Smooth muscle cell (in vitro differentiated cells): Measurements from ENCODE around the gene FEZF2. TPM values are rescaled to one million over a fixed set of nuclear protein-coding genes. Genes with fewer than 3 reads are reported as not detected.

ENCODE experiments used
- DNase-seq: peaks from one replicate; lab custom pipeline; 2025; ENCODE audit not compliant: unreplicated experiment; lab: John Stamatoyannopoulos, UW
- H2AFZ ChIP-seq: fragments of 200-600 bp; sonication (generic); 2 replicates; pipeline ENCODE4 v1.6.0; 2016; ENCODE audit warnings: antibody characterized with exemption, low read depth, mild to moderate bottlenecking
- H3F3A ChIP-seq: fragments of 200-600 bp; sonication (generic); 2 replicates; pipeline ENCODE4 v1.6.0; 2017; ENCODE audit warnings: antibody characterized with exemption, low read depth
- H3K27ac ChIP-seq: fragments of 200-600 bp; sonication (generic); 2 replicates; pipeline ENCODE4 v1.5.1; 2016; ENCODE audit warnings: low read depth, mild to moderate bottlenecking
- H3K27me3 ChIP-seq: fragments of 200-600 bp; sonication (generic); 2 replicates; pipeline ENCODE4 v1.6.1; 2016; ENCODE audit warnings: low read depth, mild to moderate bottlenecking
- H3K36me3 ChIP-seq: fragments of 200-600 bp; sonication (generic); 2 replicates; pipeline ENCODE4 v1.5.1; 2016; ENCODE audit warnings: low read depth
- H3K4me1 ChIP-seq: fragments of 200-600 bp; sonication (generic); 2 replicates; pipeline ENCODE4 v1.5.1; 2016; ENCODE audit warnings: low read depth
- H3K4me2 ChIP-seq: fragments of 200-600 bp; sonication (generic); 2 replicates; pipeline ENCODE4 v1.6.0; 2016; ENCODE audit warnings: mild to moderate bottlenecking
- H3K4me3 ChIP-seq: fragments of 200-600 bp; sonication (generic); 2 replicates; pipeline ENCODE4 v1.5.1; 2016; ENCODE audit warnings: mild to moderate bottlenecking
- H3K79me2 ChIP-seq: fragments of 200-600 bp; sonication (generic); 2 replicates; pipeline ENCODE4 v1.6.0; 2016; ENCODE audit warnings: low read depth, mild to moderate bottlenecking
- H3K9ac ChIP-seq: fragments of 200-600 bp; sonication (generic); 2 replicates; pipeline ENCODE4 v1.6.0; 2016; ENCODE audit warnings: low read depth
- H3K9me3 ChIP-seq: fragments of 200-600 bp; sonication (generic); replicated peaks from 2 replicates; pipeline ENCODE4 v1.5.1; 2016; ENCODE audit warnings: low read depth
- H4K20me1 ChIP-seq: fragments of 200-600 bp; sonication (generic); 2 replicates; pipeline ENCODE4 v1.6.0; 2016; ENCODE audit warnings: low read depth
- WGBS: methylation state at CpG from one replicate; pipeline ENCODE4 v1.1.7; 2016; ENCODE audit warnings: low lambda C conversion rate; 5-methylcytosine and 5-hydroxymethylcytosine counted together
- polyA plus RNA-seq: library from polyadenylated mRNA; unstranded; fragments of >200 nt; fragmentation: Nextera tagmentation; extraction: Ambion mirVana; gene quantifications from 2 replicates; pipeline ENCODE4 v1.2.1, GENCODE V29; 2016
- total RNA-seq: library from RNA; depleted of rRNA; stranded (reverse); fragments of >200 nt; gene quantifications from 2 replicates; pipeline ENCODE4 v1.2.3, GENCODE V29; 2014
- TF ChIP-seq, protein P1 (sequence below): fragments of 200-600 bp; sonication (generic); IDR thresholded peaks from 2 replicates; pipeline ENCODE4 v1.5.1; 2017; ENCODE audit warnings: borderline replicate concordance, mild to moderate bottlenecking, antibody characterized with exemption; ENCODE audit not compliant: insufficient read depth, poor library complexity, severe bottlenecking

The FEZF2 gene
- total and polyA plus RNA-seq, 2 experiments from 2014 or later, result not detected

- Histone ChIP-seq H3K79me2 (no peaks in the 10 kb centered on the region), H4K20me1 (no peaks in the 10 kb centered on the region), H3K4me3 (peak overlapping the region; percentile 36), H3K9ac (no peak overlapping the region), H3F3A (no peaks in the 10 kb centered on the region), H3K4me1 (peaks cover 66% of the 10 kb centered on the region), H3K27me3 (peaks cover 100% of the 10 kb centered on the region), H3K27ac (no peak overlapping the region), H3K4me2 (peak overlapping the region; percentile 78), H3K9me3 (no peaks in the 10 kb centered on the region), H3K36me3 (no peaks in the 10 kb centered on the region), H2AFZ (no peak overlapping the region)
- WGBS, result 3% methylated on average over 30 of the region's 30 CpGs
- no peak for DNase-seq
- TF ChIP-seq, protein P1, sequence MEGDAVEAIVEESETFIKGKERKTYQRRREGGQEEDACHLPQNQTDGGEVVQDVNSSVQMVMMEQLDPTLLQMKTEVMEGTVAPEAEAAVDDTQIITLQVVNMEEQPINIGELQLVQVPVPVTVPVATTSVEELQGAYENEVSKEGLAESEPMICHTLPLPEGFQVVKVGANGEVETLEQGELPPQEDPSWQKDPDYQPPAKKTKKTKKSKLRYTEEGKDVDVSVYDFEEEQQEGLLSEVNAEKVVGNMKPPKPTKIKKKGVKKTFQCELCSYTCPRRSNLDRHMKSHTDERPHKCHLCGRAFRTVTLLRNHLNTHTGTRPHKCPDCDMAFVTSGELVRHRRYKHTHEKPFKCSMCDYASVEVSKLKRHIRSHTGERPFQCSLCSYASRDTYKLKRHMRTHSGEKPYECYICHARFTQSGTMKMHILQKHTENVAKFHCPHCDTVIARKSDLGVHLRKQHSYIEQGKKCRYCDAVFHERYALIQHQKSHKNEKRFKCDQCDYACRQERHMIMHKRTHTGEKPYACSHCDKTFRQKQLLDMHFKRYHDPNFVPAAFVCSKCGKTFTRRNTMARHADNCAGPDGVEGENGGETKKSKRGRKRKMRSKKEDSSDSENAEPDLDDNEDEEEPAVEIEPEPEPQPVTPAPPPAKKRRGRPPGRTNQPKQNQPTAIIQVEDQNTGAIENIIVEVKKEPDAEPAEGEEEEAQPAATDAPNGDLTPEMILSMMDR, result no peak
Observed at GRCh38 chr3:62374341-62375218, 1.2 kb upstream of the FEZF2 start.

GRCh38 chr3:62373714-62374333, 474 bp upstream of the FEZF2 start:
- no peaks in the 10 kb centered on the region for H3K9me3 ChIP-seq
- H3K4me2 ChIP-seq, result peak overlapping the region; percentile 78
- DNase-seq, result no peak
- peak overlapping the region; percentile 36 for H3K4me3 ChIP-seq
- H3F3A ChIP-seq, result no peaks in the 10 kb centered on the region
- peaks cover 62% of the 10 kb centered on the region for H3K4me1 ChIP-seq
- no peaks in the 10 kb centered on the region for H3K36me3 ChIP-seq
- H3K9ac ChIP-seq, result no peak overlapping the region
- no peak overlapping the region for H2AFZ ChIP-seq
- H4K20me1 ChIP-seq, result no peaks in the 10 kb centered on the region
- 4% methylated on average over 40 of the region's 47 CpGs for WGBS
- H3K27me3 ChIP-seq, result peaks cover 100% of the 10 kb centered on the region
- TF ChIP-seq, protein P1, result no peak
- no peak overlapping the region for H3K27ac ChIP-seq
- no peaks in the 10 kb centered on the region for H3K79me2 ChIP-seq

- 2% methylated on average over 30 of the region's 30 CpGs for WGBS
- TF ChIP-seq, protein P1, result no peak
- Histone ChIP-seq H3K4me2 (no peak overlapping the region), H3K9ac (no peak overlapping the region), H3F3A (no peaks in the 10 kb centered on the region), H3K4me3 (no peak overlapping the region), H3K9me3 (no peaks in the 10 kb centered on the region), H3K36me3 (no peaks in the 10 kb centered on the region), H3K79me2 (no peaks in the 10 kb centered on the region), H2AFZ (no peak overlapping the region), H3K27ac (no peak overlapping the region), H3K4me1 (peaks cover 53% of the 10 kb centered on the region), H4K20me1 (no peaks in the 10 kb centered on the region), H3K27me3 (peaks cover 100% of the 10 kb centered on the region)
- no peak for DNase-seq
Observed at GRCh38 chr3:62372621-62373041, 719 bp downstream of the FEZF2 start.
